ENCODE results near the gene C5orf15. TPM values are rescaled to one million over a fixed set of nuclear protein-coding genes. Genes with fewer than 3 reads are reported as not detected.

Gene C5orf15
- total and polyA plus RNA-seq, 8 donors = 2.9 to 77.8 (median 22.3) TPM

GRCh38 chr5:133930061-133930812 is 38.2 kb downstream of the C5orf15 start:
- intact Hi-C loops (cut with DNase I; ENCODE audit: low total_unique reads) = loop anchor here (10.0 kb wide), 1 partner anchor 505 kb away; no protein-coding TSS in a partner anchor
- DNase-seq = no peak
- H3K4me3 ChIP-seq = no peak overlapping the region

GRCh38 chr5:133928587-133929393 is 39.6 kb downstream of the C5orf15 start:
- no peak for DNase-seq
- intact Hi-C loops (cut with DNase I; ENCODE audit: low total_unique reads) = no loop called here
- Histone ChIP-seq H3K27me3 (no peaks in the 10 kb centered on the region), H3K27ac (no peak overlapping the region), H3K4me3 (no peak overlapping the region), H3K4me1 (peaks cover 9 to 40% (median 20%) of the 10 kb centered on the region in 4 donors), H3K9me3 (no peaks in the 10 kb centered on the region), H3K36me3 (no peaks in the 10 kb centered on the region)
- 79 to 84% (median 82%) methylated on average over 9 of the region's 9 CpGs for WGBS, 5 donors
- TF ChIP-seq POLR2AphosphoS5 (IDR thresholded peaks at IDR 0.05) = no peak
- TF ChIP-seq POLR2A (IDR thresholded peaks at IDR 0.05) = no peak
- no peak for TF ChIP-seq EP300 (IDR thresholded peaks at IDR 0.05)
- no peak for TF ChIP-seq CTCF (IDR thresholded peaks at IDR 0.05)

More at GRCh38 chr5:133930061-133930812, 38.2 kb downstream of the C5orf15 start:
- Histone ChIP-seq H3K27me3 (no peaks in the 10 kb centered on the region), H3K36me3 (no peaks in the 10 kb centered on the region), H3K9me3 (no peaks in the 10 kb centered on the region), H3K4me1 (peaks cover 9 to 40% (median 22%) of the 10 kb centered on the region in 4 donors), H3K27ac (no peak overlapping the region)
- WGBS, 5 donors = 61 to 79% (median 75%) methylated on average over 15 to 16 of the region's 16 CpGs
- TF ChIP-seq POLR2A (IDR thresholded peaks at IDR 0.05) (no peak), POLR2AphosphoS5 (IDR thresholded peaks at IDR 0.05) (no peak), EP300 (IDR thresholded peaks at IDR 0.05) (no peak), CTCF (IDR thresholded peaks at IDR 0.05) (no peak)

GRCh38 chr5:133927300-133928180 is 40.9 kb downstream of the C5orf15 start:
- Histone ChIP-seq H3K4me3 (no peak overlapping the region), H3K27me3 (no peaks in the 10 kb centered on the region), H3K27ac (peak overlapping the region in 3 of 5 donors; percentile 18 to 42 (median 28)), H3K4me1 (peaks cover 7 to 31% (median 12%) of the 10 kb centered on the region in 4 donors), H3K36me3 (no peaks in the 10 kb centered on the region), H3K9me3 (no peaks in the 10 kb centered on the region)
- intact Hi-C loops (cut with DNase I; ENCODE audit: low total_unique reads) = no loop called here
- WGBS, 5 donors = 57 to 76% (median 70%) methylated on average over 13 of the region's 13 CpGs
- no peak for DNase-seq
- no peak for TF ChIP-seq POLR2A (IDR thresholded peaks at IDR 0.05)
- TF ChIP-seq EP300 (IDR thresholded peaks at IDR 0.05) = no peak
- TF ChIP-seq POLR2AphosphoS5 (IDR thresholded peaks at IDR 0.05) = no peak
- no peak for TF ChIP-seq CTCF (IDR thresholded peaks at IDR 0.05)

Data from stomach (tissue), 9 donors.